Measurements from ENCODE around the gene HOXD8.

HOXD8 gene

DNA sequence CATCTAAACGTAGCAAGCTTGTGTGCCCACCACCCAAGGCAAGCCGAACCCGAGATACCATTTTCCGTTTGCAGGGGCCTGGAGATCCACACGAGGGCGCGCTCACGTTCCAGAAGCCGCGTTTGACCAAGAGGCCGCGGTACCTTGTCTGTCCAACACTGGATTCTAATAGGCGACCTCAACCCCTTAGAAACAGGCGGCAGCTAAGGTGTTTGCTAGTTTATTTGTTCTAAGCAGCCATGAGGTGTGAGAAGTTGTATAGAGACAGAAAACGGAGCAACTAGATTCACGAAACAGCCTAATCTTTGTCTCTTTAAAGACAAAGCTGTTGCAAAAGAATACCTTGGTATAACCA, 18.2 kb upstream of the HOXD8 start:
- TF ChIP-seq, protein P1, sequence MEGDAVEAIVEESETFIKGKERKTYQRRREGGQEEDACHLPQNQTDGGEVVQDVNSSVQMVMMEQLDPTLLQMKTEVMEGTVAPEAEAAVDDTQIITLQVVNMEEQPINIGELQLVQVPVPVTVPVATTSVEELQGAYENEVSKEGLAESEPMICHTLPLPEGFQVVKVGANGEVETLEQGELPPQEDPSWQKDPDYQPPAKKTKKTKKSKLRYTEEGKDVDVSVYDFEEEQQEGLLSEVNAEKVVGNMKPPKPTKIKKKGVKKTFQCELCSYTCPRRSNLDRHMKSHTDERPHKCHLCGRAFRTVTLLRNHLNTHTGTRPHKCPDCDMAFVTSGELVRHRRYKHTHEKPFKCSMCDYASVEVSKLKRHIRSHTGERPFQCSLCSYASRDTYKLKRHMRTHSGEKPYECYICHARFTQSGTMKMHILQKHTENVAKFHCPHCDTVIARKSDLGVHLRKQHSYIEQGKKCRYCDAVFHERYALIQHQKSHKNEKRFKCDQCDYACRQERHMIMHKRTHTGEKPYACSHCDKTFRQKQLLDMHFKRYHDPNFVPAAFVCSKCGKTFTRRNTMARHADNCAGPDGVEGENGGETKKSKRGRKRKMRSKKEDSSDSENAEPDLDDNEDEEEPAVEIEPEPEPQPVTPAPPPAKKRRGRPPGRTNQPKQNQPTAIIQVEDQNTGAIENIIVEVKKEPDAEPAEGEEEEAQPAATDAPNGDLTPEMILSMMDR (IDR thresholded peaks at IDR 0.05; ENCODE audit: low read depth, low read length): peak; percentile 54
- DNase-seq (ENCODE audit: extremely low read depth, low read depth): no peak

DNA sequence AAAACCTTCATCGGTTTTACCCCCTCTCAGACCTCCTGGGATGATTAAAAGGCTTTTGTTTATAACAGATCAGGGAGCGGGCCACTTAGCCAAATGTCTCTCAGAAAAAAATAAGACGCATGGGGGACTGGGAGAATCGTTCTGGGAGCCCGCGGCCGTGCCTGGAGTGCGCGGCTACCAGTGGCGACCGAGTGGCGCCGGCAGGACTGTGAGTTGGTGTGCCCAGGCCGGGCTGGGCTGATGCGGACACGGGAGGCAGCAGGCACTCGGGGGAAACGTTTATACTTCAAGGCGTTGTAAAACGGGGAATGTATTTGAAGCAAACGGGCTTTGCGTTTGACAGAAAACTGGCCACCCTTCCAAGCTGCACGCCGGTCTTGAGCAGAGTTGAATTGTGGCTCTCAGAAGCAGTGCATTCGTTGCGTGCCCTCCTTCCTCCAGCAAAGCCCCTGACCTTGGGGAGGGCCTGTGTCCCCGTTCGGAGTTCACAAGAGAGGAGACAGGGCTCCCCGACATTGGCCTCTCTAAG, 17.6 kb upstream of the HOXD8 start:
- DNase-seq (ENCODE audit: extremely low read depth, low read depth): no peak
- TF ChIP-seq, protein P1 (IDR thresholded peaks at IDR 0.05; ENCODE audit: low read depth, low read length): no peak

DNA sequence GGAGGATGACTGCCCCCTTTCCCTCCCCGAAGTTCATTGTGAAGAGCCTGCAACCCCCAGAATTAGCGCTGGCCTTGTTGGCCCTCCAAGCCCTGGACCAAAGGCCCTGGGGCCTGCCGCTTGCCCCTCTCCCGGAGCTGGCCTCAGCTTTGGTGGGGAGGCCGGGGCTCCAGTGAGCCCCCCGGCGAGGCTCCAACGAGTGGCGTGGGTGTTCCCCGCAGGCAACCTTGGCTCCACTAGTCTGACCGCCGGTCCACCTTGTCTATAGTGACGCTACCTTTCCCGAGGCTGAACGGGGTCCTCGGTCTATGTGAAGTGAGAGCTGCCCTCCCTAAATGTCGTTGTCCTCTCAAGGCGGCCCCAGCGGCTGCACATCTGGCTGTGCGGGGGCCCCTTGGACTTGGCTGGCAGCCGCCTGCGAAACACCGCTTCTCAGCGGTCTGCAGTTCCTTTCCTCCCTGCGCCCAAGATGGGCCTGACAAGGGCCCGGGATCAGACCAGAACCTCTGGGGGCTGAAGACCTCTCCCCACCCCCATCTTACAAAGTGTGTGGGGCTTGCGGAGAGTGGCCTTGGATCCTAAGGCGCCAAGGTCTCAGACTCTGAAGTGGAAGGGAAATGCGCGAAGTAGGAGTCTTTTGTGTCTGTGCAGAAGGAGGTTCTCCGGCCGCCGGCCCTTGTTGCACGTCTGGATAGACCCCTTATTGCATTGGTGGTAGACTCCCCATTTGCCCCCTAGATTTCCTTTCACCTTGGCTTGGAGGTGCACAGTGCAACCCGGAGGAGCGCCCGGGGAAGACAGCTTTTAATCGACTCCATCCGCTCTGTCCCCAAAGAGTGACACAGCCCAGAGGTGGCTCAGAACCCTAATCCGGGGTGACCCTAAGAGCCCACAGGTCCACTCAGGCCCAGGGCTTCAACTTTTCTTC, 16.9 kb upstream of the HOXD8 start:
- DNase-seq (ENCODE audit: extremely low read depth, low read depth): no peak
- TF ChIP-seq, protein P1 (IDR thresholded peaks at IDR 0.05; ENCODE audit: low read depth, low read length): no peak

DNA sequence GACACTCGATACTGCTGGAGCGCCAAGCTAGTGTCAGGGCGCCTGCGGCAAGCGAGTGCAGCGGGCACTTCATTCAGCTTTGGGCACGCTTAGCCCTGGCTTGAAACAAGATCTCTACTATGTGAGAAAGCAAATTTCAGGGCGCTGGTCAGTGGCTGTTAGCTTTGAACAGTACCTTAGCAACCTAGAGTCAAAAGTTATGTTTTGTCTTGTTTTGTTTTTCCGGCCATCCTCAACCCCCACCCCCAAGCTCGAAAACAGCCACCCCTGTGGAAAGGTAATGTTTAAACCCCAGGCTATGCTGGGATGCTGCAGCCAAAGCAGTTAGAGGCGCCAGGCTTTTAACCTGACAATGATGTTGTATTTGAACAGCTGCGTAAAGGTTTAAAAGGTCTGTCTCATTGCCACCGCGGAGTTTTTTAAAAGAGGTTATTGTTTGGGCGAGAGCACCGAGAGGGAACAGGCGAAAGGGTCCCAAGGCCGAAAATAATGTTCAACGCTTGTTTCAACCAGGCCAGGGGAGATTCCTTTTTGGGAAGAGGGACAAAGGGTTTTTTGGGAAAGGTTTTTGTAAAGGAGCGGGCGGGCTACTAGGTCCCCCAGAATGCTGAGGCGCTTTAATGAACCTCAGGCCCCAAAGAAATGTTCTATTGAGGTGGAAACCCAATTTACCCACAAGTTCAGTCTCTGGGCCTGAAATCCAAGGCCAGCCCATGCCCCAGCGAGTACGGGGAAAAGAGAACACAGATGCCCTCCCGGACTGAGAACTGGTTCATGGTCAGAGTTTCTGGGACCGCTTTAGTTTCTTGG, 15.2 kb upstream of the HOXD8 start:
- TF ChIP-seq, protein P1 (IDR thresholded peaks at IDR 0.05; ENCODE audit: low read depth, low read length): no peak
- DNase-seq (ENCODE audit: extremely low read depth, low read depth): no peak

DNA sequence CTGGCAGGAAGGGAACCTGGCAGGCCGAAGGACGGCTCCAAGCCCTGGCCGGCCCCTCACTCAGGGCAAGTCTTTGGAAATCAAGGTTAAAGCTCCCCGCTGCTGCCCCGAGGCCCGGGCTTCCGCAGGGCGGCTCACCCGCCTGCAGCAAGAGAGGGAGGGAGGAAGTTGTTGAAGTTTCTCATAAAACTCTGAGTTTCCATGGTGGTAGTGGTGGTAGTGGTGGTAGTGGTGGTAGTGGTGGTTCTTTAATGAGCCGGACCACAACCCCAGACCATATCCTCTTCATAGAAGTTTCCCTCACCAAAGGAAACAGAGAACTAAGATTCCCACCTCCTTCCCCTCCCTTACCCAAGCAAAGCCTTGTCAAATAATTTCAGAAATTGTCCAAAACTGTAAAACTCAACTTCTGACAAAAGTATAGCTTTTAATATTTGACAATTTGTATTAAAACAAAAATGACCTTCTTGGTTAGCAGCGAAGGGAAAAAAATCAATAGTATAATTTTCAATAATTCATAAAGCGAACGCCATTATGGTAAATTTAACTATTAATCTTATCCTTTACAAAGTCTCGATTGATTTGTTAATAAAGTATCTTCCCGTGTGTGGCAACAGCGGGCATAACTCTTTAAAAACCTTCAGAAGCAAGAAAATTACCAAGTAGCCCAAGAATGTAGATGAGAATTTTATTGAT, 14.4 kb upstream of the HOXD8 start:
- DNase-seq (ENCODE audit: extremely low read depth, low read depth): no peak
- TF ChIP-seq, protein P1 (IDR thresholded peaks at IDR 0.05; ENCODE audit: low read depth, low read length): no peak

DNA sequence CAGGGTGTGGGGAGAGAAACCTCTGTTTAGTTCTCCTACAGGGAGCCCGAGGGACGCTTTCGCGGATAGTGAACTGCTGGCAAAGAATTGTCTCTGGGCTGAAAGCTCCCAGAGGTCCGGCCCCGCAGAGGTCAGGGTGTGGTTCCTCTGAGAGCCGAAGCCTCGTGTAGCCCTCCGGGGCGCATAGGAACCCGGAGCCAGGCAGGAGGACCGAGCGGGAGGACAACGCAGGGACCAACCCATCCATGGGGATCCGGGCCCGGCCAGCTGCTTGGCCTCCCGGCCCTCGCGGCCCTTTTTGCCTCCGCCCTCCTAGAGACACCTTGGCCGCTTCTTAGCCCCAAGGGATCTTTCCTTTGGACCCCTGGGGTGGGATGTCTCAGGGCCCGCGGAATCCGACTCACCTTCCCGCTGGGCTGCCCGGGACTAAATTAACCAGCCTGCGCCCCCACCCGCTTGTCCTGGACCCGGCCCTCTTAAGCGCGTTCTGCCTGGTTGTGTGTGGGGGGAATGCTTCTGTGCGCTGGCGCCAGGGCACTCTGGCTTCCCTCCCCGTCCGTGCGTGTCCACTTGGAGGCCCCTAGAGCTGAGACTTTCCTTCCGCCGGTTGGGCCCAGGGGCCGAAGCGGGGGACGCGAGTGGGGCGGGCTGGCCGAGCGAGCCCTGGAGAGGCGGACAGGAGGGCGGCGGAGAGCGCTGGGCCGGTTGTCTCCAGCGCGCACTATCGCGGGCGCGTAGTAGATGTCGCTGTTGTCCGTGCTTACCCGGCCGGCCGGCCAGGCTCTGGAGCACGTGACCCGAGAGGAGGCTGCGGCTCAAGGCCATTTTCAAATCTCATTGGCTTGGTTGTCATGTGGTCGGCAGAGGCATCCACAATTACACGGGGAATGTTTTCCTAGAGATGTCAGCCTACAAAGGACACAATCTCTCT, 13.4 kb upstream of the HOXD8 start, which contains the start of gene HOXD10:
Gene HOXD10, plus strand, starts transcription at position 896 of the 931 bp plus-strand sequence. CDS start 56 bp downstream, outside the sequence.
- no peak for DNase-seq (ENCODE audit: extremely low read depth, low read depth)

More for the DNA sequence above, 13.4 kb upstream of the HOXD8 start, which contains the start of gene HOXD10:
- TF ChIP-seq, protein P1 (IDR thresholded peaks at IDR 0.05; ENCODE audit: low read depth, low read length): no peak

Data from AG09319 (cell line).